ENCODE data around the gene GRK5.

GRK5 gene

GRCh38 chr10:119502618-119503155 is 295.3 kb downstream of the GRK5 start:
- no peak for DNase-seq (ENCODE audit: low read depth in 2 of 2)

DNA sequence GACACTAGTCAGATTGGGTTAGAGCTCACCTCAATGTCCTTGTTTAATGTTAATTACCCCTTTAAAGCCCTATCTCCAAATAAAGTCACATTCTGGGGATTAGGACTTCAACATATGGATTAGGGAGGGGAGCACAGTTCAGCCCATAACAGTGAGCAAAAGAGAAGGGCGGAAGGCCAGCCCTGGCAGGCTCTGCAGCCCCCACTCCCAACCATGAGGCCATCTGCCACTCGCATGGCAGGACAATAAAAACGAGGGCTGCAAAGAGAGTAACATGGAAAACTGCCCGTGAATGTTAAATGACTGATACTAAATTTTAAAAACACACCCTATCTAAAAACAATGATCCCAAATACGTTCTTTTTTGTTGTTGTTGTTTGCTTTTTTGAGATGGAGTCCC is 296.4 kb downstream of the GRK5 start:
- no peak for DNase-seq (ENCODE audit: low read depth in 2 of 2)

DNA sequence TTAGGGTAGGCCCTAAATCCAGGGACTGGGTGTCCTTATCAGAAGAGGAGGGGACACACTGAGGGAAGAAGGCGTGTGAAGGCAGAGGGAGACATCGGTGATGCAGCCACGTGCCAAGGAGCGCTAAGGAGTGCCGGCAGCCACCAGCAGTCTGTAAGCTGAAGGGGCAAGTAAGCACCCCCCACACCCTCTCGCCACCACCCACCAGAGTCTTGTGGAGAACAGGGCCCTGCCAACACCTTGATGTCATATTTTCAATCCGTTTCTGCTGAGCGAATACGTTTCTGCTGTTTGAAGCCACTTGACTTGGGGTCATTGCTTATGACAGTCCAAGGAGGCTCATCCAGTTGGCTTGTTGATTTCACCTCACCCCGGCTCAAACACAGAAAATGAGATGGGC is 297.3 kb downstream of the GRK5 start:
- DNase-seq (ENCODE audit: low read depth in 2 of 2) = no peak

GRCh38 chr10:119505131-119505551 is 297.8 kb downstream of the GRK5 start:
- no peak for DNase-seq (ENCODE audit: low read depth in 2 of 2)

Data from stimulated activated CD8-positive, alpha-beta memory T cell treated with anti-CD3 and anti-CD28 coated beads, Interleukin-2, amount 100 ng/mL, for 1 hour (primary cell).